Uterus (tissue), 2 donors: ENCODE results near the gene LMO7.

Experiments used
- CTCF ChIP-seq, 4 experiments: fragments of 200-600 bp in 2 of 4; fragments of 450-650 bp in 2 of 4; sonication (generic) in 2 of 4; IDR thresholded peaks; one replicate each; pipeline ENCODE4 v1.5.1; 2016 to 2019; ENCODE audit warnings: antibody characterized with exemption in 4 of 4, mild to moderate bottlenecking in 2 of 4, moderate library complexity in 1 of 4
- POLR2A ChIP-seq, 2 donors: fragments of 450-650 bp; IDR thresholded peaks; one replicate each; pipeline ENCODE4 v1.6.1; 2016; ENCODE audit warnings: antibody characterized with exemption in 2 of 2, mild to moderate bottlenecking in 1 of 2, moderate library complexity in 1 of 2

- TF ChIP-seq POLR2A (IDR thresholded peaks at IDR 0.05) (no peak), CTCF (IDR thresholded peaks at IDR 0.05) (no peak)
Measured at GRCh38 chr13:75811361-75811760, 175.2 kb downstream of the LMO7 start.
